Fibroblast of skin of right biceps (primary cell): ENCODE data around the gene BAIAP2.
A peak's percentile ranks its signal among the peaks of the same experiment; 100 is the strongest.

ENCODE experiments used
- DNase-seq: peaks from one replicate; pipeline ENCODE4 v3.0.0-alpha.2; 2013

Gene BAIAP2

GRCh38 chr17:81128774-81129173 is 93.8 kb downstream of the BAIAP2 start:
- no peak for DNase-seq

- DNase-seq, result no peak
Observed at GRCh38 chr17:81129289-81129688, 94.3 kb downstream of the BAIAP2 start.

- DNase-seq, result no peak
Observed at GRCh38 chr17:81129711-81130367, 94.9 kb downstream of the BAIAP2 start.

- no peak for DNase-seq
Observed at GRCh38 chr17:81130385-81131361, 95.7 kb downstream of the BAIAP2 start.

- DNase-seq, result no peak
Observed at GRCh38 chr17:81131486-81132196, 96.7 kb downstream of the BAIAP2 start.

- DNase-seq, result no peak
Observed at GRCh38 chr17:81132197-81132540, 97.2 kb downstream of the BAIAP2 start.

- DNase-seq, result no peak
Observed at GRCh38 chr17:81132770-81133723, 98.1 kb downstream of the BAIAP2 start.

- no peak for DNase-seq
Observed at GRCh38 chr17:81134064-81134781, 99.3 kb downstream of the BAIAP2 start.

GRCh38 chr17:81135505-81136278 is 100.7 kb downstream of the BAIAP2 start:
- no peak for DNase-seq

GRCh38 chr17:81136366-81136765 is 101.4 kb downstream of the BAIAP2 start:
- no peak for DNase-seq

- no peak for DNase-seq
Observed at GRCh38 chr17:81137248-81137647, 102.3 kb downstream of the BAIAP2 start.

- no peak for DNase-seq
Observed at GRCh38 chr17:81138083-81138482, 103.1 kb downstream of the BAIAP2 start.

GRCh38 chr17:81138500-81138899 is 103.5 kb downstream of the BAIAP2 start:
- no peak for DNase-seq

- no peak for DNase-seq
Observed at GRCh38 chr17:81139428-81139827, 104.5 kb downstream of the BAIAP2 start.

GRCh38 chr17:81140018-81140417 is 105.1 kb downstream of the BAIAP2 start:
- DNase-seq, result no peak

- DNase-seq, result no peak
Observed at GRCh38 chr17:81140695-81141094, 105.7 kb downstream of the BAIAP2 start.

- peak; percentile 65 for DNase-seq
Observed at GRCh38 chr17:81142301-81143199, 107.6 kb downstream of the BAIAP2 start.

- no peak for DNase-seq
Observed at GRCh38 chr17:81143200-81143527, 108.2 kb downstream of the BAIAP2 start.

- DNase-seq, result no peak
Observed at GRCh38 chr17:81143717-81144422, 108.9 kb downstream of the BAIAP2 start.
